GM23248 (cell line): ENCODE data around the gene PALD1.

Source experiments
- EZH2 ChIP-seq: fragments of 200-600 bp; sonication (generic); IDR thresholded peaks from 2 replicates; pipeline ENCODE4 v1.6.1; 2018; ENCODE audit warnings: antibody characterized with exemption, mild to moderate bottlenecking; ENCODE audit not compliant: insufficient read depth, poor library complexity, severe bottlenecking
- EZH2phosphoT487 ChIP-seq: fragments of 200-600 bp; sonication (generic); IDR thresholded peaks from 2 replicates; pipeline ENCODE4 v1.6.1; 2018; ENCODE audit warnings: antibody characterized with exemption, moderate library complexity, mild to moderate bottlenecking, low read depth; ENCODE audit not compliant: insufficient read depth

GRCh38 chr10:70544431-70545340, 66.1 kb downstream of the PALD1 start:
- no peak for TF ChIP-seq EZH2
- no peak for TF ChIP-seq EZH2phosphoT487
